OCI-LY7 (cell line): ENCODE results near the gene PKLR.

Source experiments
- CTCF ChIP-seq: fragments of 200-600 bp; sonication (generic); conservative IDR thresholded peaks from 2 replicates; pipeline ENCODE4 v1.5.1; 2014; ENCODE audit warnings: mild to moderate bottlenecking, antibody characterized with exemption, low read length, moderate library complexity, mixed read lengths
- EZH2phosphoT487 ChIP-seq: fragments of 200-600 bp; sonication (generic); IDR thresholded peaks from 2 replicates; pipeline ENCODE4 v1.6.1; 2018; ENCODE audit warnings: low read depth, borderline replicate concordance, mild to moderate bottlenecking, mixed run types, antibody characterized with exemption, low read length, moderate library complexity, mixed read lengths

- no peak for TF ChIP-seq CTCF
- TF ChIP-seq EZH2phosphoT487: no peak
Measured at GRCh38 chr1:155293086-155293749, 8.0 kb downstream of the PKLR start.
